ENCODE measurements around the gene LUM.

- no peak for TF ChIP-seq CTCF (conservative IDR thresholded peaks at IDR 0.05; ENCODE audit: low read depth, low read length)
- TF ChIP-seq CEBPB (IDR thresholded peaks at IDR 0.05; ENCODE audit: low read depth, low read length), result no peak
These were observed 28.0 kb upstream of the LUM start for GRCh38 chr12:91139286-91139685.
